ENCODE measurements around the gene TH.

Gene TH

GRCh38 chr11:2177076-2177475, 5.5 kb upstream of the TH start:
- no peak for DNase-seq

- no peak for DNase-seq
Measured at GRCh38 chr11:2176389-2176900, 4.8 kb upstream of the TH start.

- DNase-seq: no peak
Measured at GRCh38 chr11:2175659-2176058, 4.0 kb upstream of the TH start.

- no peak for DNase-seq
Measured at GRCh38 chr11:2174361-2174760, 2.7 kb upstream of the TH start.

- DNase-seq: no peak
Measured at GRCh38 chr11:2173761-2174160, 2.1 kb upstream of the TH start.

- DNase-seq: no peak
Measured at GRCh38 chr11:2173150-2173693, 1.6 kb upstream of the TH start.

GRCh38 chr11:2172676-2173075, 1.1 kb upstream of the TH start:
- no peak for DNase-seq

- DNase-seq: no peak
Measured at GRCh38 chr11:2169626-2170570, 1.7 kb downstream of the TH start.

- DNase-seq: no peak
Measured at GRCh38 chr11:2169005-2169378, 2.6 kb downstream of the TH start.

- DNase-seq: no peak
Measured at GRCh38 chr11:2168286-2169004, 3.2 kb downstream of the TH start.

GRCh38 chr11:2167141-2168045, 4.2 kb downstream of the TH start:
- no peak for DNase-seq

- DNase-seq: no peak
Measured at GRCh38 chr11:2166091-2166851, 5.3 kb downstream of the TH start.

- no peak for DNase-seq
Measured at GRCh38 chr11:2165571-2165970, 6.0 kb downstream of the TH start.

GRCh38 chr11:2164861-2165555, 6.6 kb downstream of the TH start:
- no peak for DNase-seq

- no peak for DNase-seq
Measured at GRCh38 chr11:2164081-2164480, 7.5 kb downstream of the TH start.

GRCh38 chr11:2163428-2163978, 8.1 kb downstream of the TH start:
- no peak for DNase-seq

GRCh38 chr11:2160736-2161259, 10.8 kb downstream of the TH start, which contains the start of gene INS:
Gene INS, minus strand, starts transcription at chr11:2161209. Its CDS starts 238 bp downstream, at chr11:2160971.
- no peak for DNase-seq

GRCh38 chr11:2159536-2160413, 11.8 kb downstream of the TH start:
- DNase-seq: no peak

GRCh38 chr11:2158966-2159365, 12.6 kb downstream of the TH start:
- no peak for DNase-seq
